Activated CD4-positive, CD25-positive, alpha-beta regulatory T cell treated with anti-CD3 and anti-CD28 coated beads, Interleukin-2, amount 50 U/mL, for 24 hours (primary cell): ENCODE results near the gene NT5C2.
"Not testable (repeated sequence)": the region's sequence is repeated elsewhere in the genome, so short reads cannot be mapped to it uniquely, and the experiment has no call there.

ENCODE experiments used
- ATAC-seq, 2 donors: fragments of 150-1000 bp; cut with Tn5 transposase; one replicate each; pipeline ENCODE4 v1.10.0; 2021; ENCODE audit warnings: mild to moderate bottlenecking in 1 of 2, moderate library complexity in 1 of 2

Gene NT5C2

GRCh38 chr10:103083266-103083976 is 109.7 kb downstream of the NT5C2 start:
- ATAC-seq: no peak

GRCh38 chr10:103082683-103083082 is 110.4 kb downstream of the NT5C2 start:
- ATAC-seq: no peak

GRCh38 chr10:103080891-103081581 is 112.0 kb downstream of the NT5C2 start:
- ATAC-seq: peak; percentile 28 to 38

- ATAC-seq: no peak
Measured at GRCh38 chr10:103079946-103080345, 113.1 kb downstream of the NT5C2 start.

- no peak for ATAC-seq
Measured at GRCh38 chr10:103079100-103079499, 114.0 kb downstream of the NT5C2 start.

- ATAC-seq: no peak
Measured at GRCh38 chr10:103078676-103079075, 114.4 kb downstream of the NT5C2 start.

GRCh38 chr10:103078309-103078615 is 114.8 kb downstream of the NT5C2 start:
- ATAC-seq: no peak

GRCh38 chr10:103077491-103078308 is 115.4 kb downstream of the NT5C2 start:
- ATAC-seq: no peak

- ATAC-seq: no peak
Measured at GRCh38 chr10:103077020-103077419, 116.1 kb downstream of the NT5C2 start.

GRCh38 chr10:103072891-103073290 is 120.2 kb downstream of the NT5C2 start:
- ATAC-seq: no peak

- no peak for ATAC-seq
Measured at GRCh38 chr10:103072276-103072675, 120.8 kb downstream of the NT5C2 start.

GRCh38 chr10:103069453-103070331 is 123.4 kb downstream of the NT5C2 start:
- peak; percentile 80 to 89 for ATAC-seq

GRCh38 chr10:103067956-103068355 is 125.1 kb downstream of the NT5C2 start:
- ATAC-seq: no peak

- no peak for ATAC-seq
Measured at GRCh38 chr10:103067484-103067883, 125.6 kb downstream of the NT5C2 start.

GRCh38 chr10:103067099-103067477 is 126.0 kb downstream of the NT5C2 start:
- not testable (repeated sequence) for ATAC-seq

GRCh38 chr10:103066141-103067098 is 126.7 kb downstream of the NT5C2 start:
- ATAC-seq: no peak

GRCh38 chr10:103064956-103065355 is 128.1 kb downstream of the NT5C2 start:
- no peak for ATAC-seq

GRCh38 chr10:103062854-103063590 is 130.1 kb downstream of the NT5C2 start:
- no peak for ATAC-seq

GRCh38 chr10:103060575-103060974 is 132.5 kb downstream of the NT5C2 start:
- no peak for ATAC-seq

GRCh38 chr10:103058034-103058433 is 135.0 kb downstream of the NT5C2 start:
- no peak for ATAC-seq

- no peak for ATAC-seq
Measured at GRCh38 chr10:103055105-103055504, 138.0 kb downstream of the NT5C2 start.
